HEK293 (cell line): Measurements from ENCODE around the gene SHLD1.

ENCODE experiments used
- CTCF ChIA-PET: fragments of 350-600 bp; formaldehyde crosslinking; extraction: SDS; loops from one replicate; lab custom pipeline; 2021; ENCODE audit warnings: antibody characterized with exemption; lab: Yijun Ruan, JAX
- POLR2A ChIA-PET: fragments of 300-600 bp; formaldehyde crosslinking; extraction: SDS; loops from one replicate; lab custom pipeline; 2020; ENCODE audit warnings: antibody characterized with exemption, inconsistent platforms; lab: Yijun Ruan, JAX
- H3K27ac ChIP-seq: fragments of 200-500 bp; sonication (Bioruptor generic); 2 replicates; pipeline ENCODE4 v1.5.1; 2014; ENCODE audit warnings: low read depth, low read length, control low read depth, inconsistent platforms; ENCODE audit errors: extremely low read depth
- H3K36me3 ChIP-seq, 2 experiments: fragments of 200-500 bp in 1 of 2; sonication (Bioruptor generic) in 1 of 2; 1 replicate in 1 of 2; 2 replicates in 1 of 2; pipeline ENCODE4 v1.5.1; 2014 to 2017; ENCODE audit warnings: inconsistent platforms in 2 of 2, low read length in 2 of 2; ENCODE audit not compliant: control insufficient read depth in 2 of 2, insufficient read depth in 1 of 2
- H3K4me1 ChIP-seq: fragments of 200-500 bp; sonication (Bioruptor generic); 2 replicates; pipeline ENCODE4 v1.5.1; 2014; ENCODE audit warnings: mild to moderate bottlenecking, low read length, inconsistent platforms; ENCODE audit not compliant: control insufficient read depth, insufficient read depth
- H3K4me3 ChIP-seq: 2 replicates; pipeline ENCODE4 v1.5.1; 2011; ENCODE audit warnings: low read depth, mild to moderate bottlenecking, control low read depth, low read length, moderate library complexity
- H3K9me3 ChIP-seq: fragments of 200-500 bp; sonication (Bioruptor generic); 2 replicates; pipeline ENCODE4 v1.5.1; 2014; ENCODE audit warnings: low read depth, low read length, inconsistent platforms; ENCODE audit not compliant: control insufficient read depth, insufficient read depth
- BCL11B ChIP-seq: fragments of 450-650 bp; formaldehyde crosslinking; IDR thresholded peaks from 2 replicates; pipeline ENCODE4 v1.5.1; 2016; ENCODE audit warnings: low read depth, missing biosample characterization, missing genetic modification characterization
- GFI1B ChIP-seq: fragments of 450-650 bp; formaldehyde crosslinking; IDR thresholded peaks from 2 replicates; pipeline ENCODE4 v1.5.1; 2016; ENCODE audit warnings: missing biosample characterization, missing genetic modification characterization
- HOXC10 ChIP-seq: sonication (generic); formaldehyde crosslinking; IDR thresholded peaks from 2 replicates; pipeline ENCODE4 v1.8.1; 2023; ENCODE audit warnings: mild to moderate bottlenecking, missing genetic modification reagents
- REST ChIP-seq: fragments of 450-650 bp; formaldehyde crosslinking; IDR thresholded peaks from 2 replicates; pipeline ENCODE4 v1.5.1; 2016; ENCODE audit warnings: missing biosample characterization, missing genetic modification characterization
- SP7 ChIP-seq: fragments of 450-650 bp; formaldehyde crosslinking; IDR thresholded peaks from 2 replicates; pipeline ENCODE4 v1.5.1; 2016; ENCODE audit warnings: missing biosample characterization, missing genetic modification characterization
- ZBTB1 ChIP-seq: fragments of 450-650 bp; formaldehyde crosslinking; IDR thresholded peaks from 2 replicates; pipeline ENCODE4 v1.5.1; 2016; ENCODE audit warnings: missing biosample characterization, missing genetic modification characterization
- ZBTB26 ChIP-seq: fragments of 450-650 bp; formaldehyde crosslinking; optimal IDR thresholded peaks from 2 replicates; pipeline ENCODE3; 2016; ENCODE audit warnings: missing biosample characterization, mild to moderate bottlenecking, missing genetic modification characterization
- ZBTB49 ChIP-seq: fragments of 450-650 bp; formaldehyde crosslinking; IDR thresholded peaks from 2 replicates; pipeline ENCODE4 v1.5.1; 2016; ENCODE audit warnings: missing biosample characterization, missing genetic modification characterization, low read depth
- ZNF19 ChIP-seq: fragments of 450-650 bp; formaldehyde crosslinking; IDR thresholded peaks from 2 replicates; pipeline ENCODE4; 2016; ENCODE audit warnings: missing biosample characterization, missing genetic modification characterization, low read depth
- ZNF211 ChIP-seq: fragments of 450-650 bp; formaldehyde crosslinking; IDR thresholded peaks from 2 replicates; pipeline ENCODE4 v1.5.1; 2016; ENCODE audit warnings: low read depth, missing biosample characterization, missing genetic modification characterization
- ZNF426 ChIP-seq: fragments of 450-650 bp; formaldehyde crosslinking; IDR thresholded peaks from 2 replicates; pipeline ENCODE4 v1.5.1; 2017; ENCODE audit warnings: missing biosample characterization, missing genetic modification characterization, mild to moderate bottlenecking, inconsistent platforms, moderate library complexity
- ZNF433 ChIP-seq: fragments of 450-650 bp; formaldehyde crosslinking; IDR thresholded peaks from 2 replicates; pipeline ENCODE4 v1.5.1; 2016; ENCODE audit warnings: missing biosample characterization, missing genetic modification characterization, low read depth
- ZNF513 ChIP-seq: fragments of 450-650 bp; IDR thresholded peaks from 2 replicates; pipeline ENCODE4 v1.5.1; 2018; ENCODE audit warnings: missing biosample characterization, missing genetic modification characterization
- ZNF530 ChIP-seq: fragments of 450-650 bp; formaldehyde crosslinking; IDR thresholded peaks from 2 replicates; pipeline ENCODE4 v1.5.1; 2016; ENCODE audit warnings: low read depth, missing biosample characterization, missing genetic modification characterization
- ZNF561 ChIP-seq: fragments of 450-650 bp; IDR thresholded peaks from 2 replicates; pipeline ENCODE4 v1.5.1; 2018; ENCODE audit warnings: missing biosample characterization, missing genetic modification characterization, borderline replicate concordance
- ZNF580 ChIP-seq: fragments of 450-650 bp; formaldehyde crosslinking; IDR thresholded peaks from 2 replicates; pipeline ENCODE4 v1.5.1; 2016; ENCODE audit warnings: missing biosample characterization, missing genetic modification characterization
- ZNF624 ChIP-seq: fragments of 450-650 bp; formaldehyde crosslinking; IDR thresholded peaks from 2 replicates; pipeline ENCODE4 v1.5.1; 2017; ENCODE audit warnings: missing biosample characterization, missing genetic modification characterization
- ZNF654 ChIP-seq: fragments of 450-650 bp; formaldehyde crosslinking; IDR thresholded peaks from 2 replicates; pipeline ENCODE4 v1.5.1; 2016; ENCODE audit warnings: low read depth, missing biosample characterization, missing genetic modification characterization
- ZNF692 ChIP-seq: fragments of 450-650 bp; formaldehyde crosslinking; IDR thresholded peaks from 2 replicates; pipeline ENCODE4 v1.5.1; 2016; ENCODE audit warnings: missing biosample characterization, missing genetic modification characterization
- ZNF701 ChIP-seq: fragments of 450-650 bp; formaldehyde crosslinking; IDR thresholded peaks from 2 replicates; pipeline ENCODE4 v1.5.1; 2016; ENCODE audit warnings: missing biosample characterization, missing genetic modification characterization
- ZNF837 ChIP-seq: fragments of 450-650 bp; formaldehyde crosslinking; IDR thresholded peaks from 2 replicates; pipeline ENCODE4 v1.5.1; 2016; ENCODE audit warnings: missing biosample characterization, missing genetic modification characterization

SHLD1 gene

GRCh38 chr20:5753814-5754213 lies 3.6 kb downstream of the SHLD1 start (continued):
- TF ChIP-seq ZNF530 (tag by site-specific recombination) (no peak), ZNF513 (tag by site-specific recombination) (no peak), SP7 (tag by site-specific recombination) (no peak), ZNF433 (tag by site-specific recombination) (no peak), ZNF654 (tag by site-specific recombination) (no peak), ZNF580 (no peak), ZNF837 (tag by site-specific recombination) (no peak), ZNF692 (tag by site-specific recombination) (no peak), BCL11B (tag by site-specific recombination) (no peak), ZNF426 (tag by site-specific recombination) (no peak), GFI1B (tag by site-specific recombination) (no peak), REST (tag by site-specific recombination) (no peak), ZNF211 (tag by site-specific recombination) (no peak)

GRCh38 chr20:5757949-5758348 lies 7.7 kb downstream of the SHLD1 start:
- no peak overlapping the region for H3K27ac ChIP-seq
- TF ChIP-seq ZNF561 (no peak), ZNF19 (no peak), HOXC10 (no peak), ZBTB26 (tag by site-specific recombination) (no peak), ZNF701 (tag by site-specific recombination) (no peak), ZNF624 (no peak), ZBTB1 (no peak), ZBTB49 (tag by site-specific recombination) (no peak)
- POLR2A ChIA-PET, result interaction anchor here (0.7 kb wide), 1 partner anchor 126 kb away, joined by 3 read pairs; no protein-coding TSS in a partner anchor
- H3K4me3 ChIP-seq, result no peak overlapping the region
- H3K4me1 ChIP-seq, result no peaks in the 10 kb centered on the region
- CTCF ChIA-PET, result interaction anchor here (1.9 kb wide), 1 partner anchor 30 kb away, joined by 5 read pairs; no protein-coding TSS in a partner anchor
- no peaks in the 10 kb centered on the region; a peak in 1 of 3 replicates for H3K36me3 ChIP-seq
- H3K9me3 ChIP-seq, result no peaks in the 10 kb centered on the region
